Ishikawa (cell line): ENCODE data around the gene ULBP2.

ENCODE experiments used
- CEBPB ChIP-seq: IDR thresholded peaks from 2 replicates; pipeline ENCODE4 v1.6.1; 2012
- CREB1 ChIP-seq: IDR thresholded peaks from 2 replicates; pipeline ENCODE4 v1.6.1; 2012; ENCODE audit warnings: low read depth
- EGR1 ChIP-seq: IDR thresholded peaks from 2 replicates; pipeline ENCODE4 v1.6.1; 2012
- EP300 ChIP-seq: IDR thresholded peaks from 2 replicates; pipeline ENCODE4 v1.6.1; 2012; ENCODE audit warnings: borderline replicate concordance
- FOXM1 ChIP-seq: IDR thresholded peaks from 2 replicates; pipeline ENCODE4 v1.6.1; 2012; ENCODE audit warnings: low read depth, borderline replicate concordance
- MAX ChIP-seq: IDR thresholded peaks from 2 replicates; pipeline ENCODE4 v1.6.1; 2012
- NFIC ChIP-seq: IDR thresholded peaks from 2 replicates; pipeline ENCODE4 v1.6.1; 2012
- RAD21 ChIP-seq: IDR thresholded peaks from 2 replicates; pipeline ENCODE4 v1.6.1; 2012; ENCODE audit warnings: low read depth
- TAF1 ChIP-seq: IDR thresholded peaks from 2 replicates; pipeline ENCODE4 v1.6.1; 2012; ENCODE audit warnings: low read depth, mild to moderate bottlenecking
- TEAD4 ChIP-seq: IDR thresholded peaks from 2 replicates; pipeline ENCODE4 v1.6.1; 2012
- YY1 ChIP-seq: IDR thresholded peaks from 2 replicates; pipeline ENCODE4 v1.6.1; 2012; ENCODE audit warnings: low read depth
- ZBTB7A ChIP-seq: IDR thresholded peaks from 2 replicates; pipeline ENCODE4 v1.6.1; 2012; ENCODE audit warnings: low read depth
- TF ChIP-seq, protein P1 (sequence below): IDR thresholded peaks from 2 replicates; pipeline ENCODE4 v1.6.1; 2012
- TF ChIP-seq, protein P2 (sequence below): IDR thresholded peaks from 2 replicates; pipeline ENCODE4 v1.6.1; 2012; ENCODE audit warnings: low read depth, mild to moderate bottlenecking

- TF ChIP-seq, protein P1, sequence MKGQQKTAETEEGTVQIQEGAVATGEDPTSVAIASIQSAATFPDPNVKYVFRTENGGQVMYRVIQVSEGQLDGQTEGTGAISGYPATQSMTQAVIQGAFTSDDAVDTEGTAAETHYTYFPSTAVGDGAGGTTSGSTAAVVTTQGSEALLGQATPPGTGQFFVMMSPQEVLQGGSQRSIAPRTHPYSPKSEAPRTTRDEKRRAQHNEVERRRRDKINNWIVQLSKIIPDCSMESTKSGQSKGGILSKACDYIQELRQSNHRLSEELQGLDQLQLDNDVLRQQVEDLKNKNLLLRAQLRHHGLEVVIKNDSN, result no peak
- TF ChIP-seq, protein P2, sequence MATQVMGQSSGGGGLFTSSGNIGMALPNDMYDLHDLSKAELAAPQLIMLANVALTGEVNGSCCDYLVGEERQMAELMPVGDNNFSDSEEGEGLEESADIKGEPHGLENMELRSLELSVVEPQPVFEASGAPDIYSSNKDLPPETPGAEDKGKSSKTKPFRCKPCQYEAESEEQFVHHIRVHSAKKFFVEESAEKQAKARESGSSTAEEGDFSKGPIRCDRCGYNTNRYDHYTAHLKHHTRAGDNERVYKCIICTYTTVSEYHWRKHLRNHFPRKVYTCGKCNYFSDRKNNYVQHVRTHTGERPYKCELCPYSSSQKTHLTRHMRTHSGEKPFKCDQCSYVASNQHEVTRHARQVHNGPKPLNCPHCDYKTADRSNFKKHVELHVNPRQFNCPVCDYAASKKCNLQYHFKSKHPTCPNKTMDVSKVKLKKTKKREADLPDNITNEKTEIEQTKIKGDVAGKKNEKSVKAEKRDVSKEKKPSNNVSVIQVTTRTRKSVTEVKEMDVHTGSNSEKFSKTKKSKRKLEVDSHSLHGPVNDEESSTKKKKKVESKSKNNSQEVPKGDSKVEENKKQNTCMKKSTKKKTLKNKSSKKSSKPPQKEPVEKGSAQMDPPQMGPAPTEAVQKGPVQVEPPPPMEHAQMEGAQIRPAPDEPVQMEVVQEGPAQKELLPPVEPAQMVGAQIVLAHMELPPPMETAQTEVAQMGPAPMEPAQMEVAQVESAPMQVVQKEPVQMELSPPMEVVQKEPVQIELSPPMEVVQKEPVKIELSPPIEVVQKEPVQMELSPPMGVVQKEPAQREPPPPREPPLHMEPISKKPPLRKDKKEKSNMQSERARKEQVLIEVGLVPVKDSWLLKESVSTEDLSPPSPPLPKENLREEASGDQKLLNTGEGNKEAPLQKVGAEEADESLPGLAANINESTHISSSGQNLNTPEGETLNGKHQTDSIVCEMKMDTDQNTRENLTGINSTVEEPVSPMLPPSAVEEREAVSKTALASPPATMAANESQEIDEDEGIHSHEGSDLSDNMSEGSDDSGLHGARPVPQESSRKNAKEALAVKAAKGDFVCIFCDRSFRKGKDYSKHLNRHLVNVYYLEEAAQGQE, result no peak
- TF ChIP-seq CEBPB, result no peak
- no peak for TF ChIP-seq CREB1
- no peak for TF ChIP-seq EP300
- peak; percentile 37; the same call in 1 of the 2 replicates for TF ChIP-seq RAD21
- no peak for TF ChIP-seq TEAD4
- TF ChIP-seq YY1, result no peak
- TF ChIP-seq NFIC, result no peak
- no peak for TF ChIP-seq FOXM1
- TF ChIP-seq TAF1, result no peak
- TF ChIP-seq MAX, result no peak
- TF ChIP-seq ZBTB7A, result no peak
- TF ChIP-seq EGR1, result no peak
Observed at GRCh38 chr6:149929422-149929821, 12.4 kb upstream of the ULBP2 start.
